OCI-LY3 (cell line): ENCODE data around the gene NKX2-4.
"Not testable (repeated sequence)": the region's sequence is repeated elsewhere in the genome, so short reads cannot be mapped to it uniquely, and the experiment has no call there.

Source experiments
- H2AFZ ChIP-seq: fragments of 200-600, 300-600 bp; shearing (Covaris generic); 2 replicates; pipeline ENCODE4 v1.6.0; 2014; ENCODE audit warnings: antibody characterized with exemption, low read depth, low read length
- H3K27ac ChIP-seq: fragments of 200-600, 300-600 bp; sonication (generic); 2 replicates; pipeline ENCODE4 v1.5.1; 2014; ENCODE audit warnings: mild to moderate bottlenecking, low read length, moderate library complexity, mixed read lengths
- H3K27me3 ChIP-seq: fragments of 200-600, 300-600 bp; sonication (generic); 2 replicates; pipeline ENCODE4 v1.6.1; 2014; ENCODE audit warnings: low read depth, low read length, mixed read lengths
- H3K36me3 ChIP-seq: fragments of 200-600, 300-600 bp; sonication (generic); replicated peaks from 2 replicates; pipeline ENCODE3; 2014; ENCODE audit warnings: low read depth, low read length, mixed read lengths
- H3K4me1 ChIP-seq: fragments of 300-600, 200-600 bp; sonication (generic); 2 replicates; pipeline ENCODE4 v1.6.1; 2014; ENCODE audit warnings: low read length, mixed read lengths
- H3K4me2 ChIP-seq: fragments of 200-600, 300-600 bp; sonication (generic); 2 replicates; pipeline ENCODE4 v1.6.1; 2014; ENCODE audit warnings: low read length, mixed read lengths
- H3K4me3 ChIP-seq: fragments of 300-600, 200-600 bp; sonication (generic); 2 replicates; pipeline ENCODE4 v1.5.1; 2014; ENCODE audit warnings: antibody characterized with exemption, mild to moderate bottlenecking, low read length, moderate library complexity
- H3K79me2 ChIP-seq: fragments of 300-600, 200-600 bp; shearing (Covaris generic); 2 replicates; pipeline ENCODE4 v1.6.1; 2014; ENCODE audit warnings: mild to moderate bottlenecking, low read length, mixed read lengths
- H3K9ac ChIP-seq: fragments of 300-600, 200-600 bp; shearing (Covaris generic); 2 replicates; pipeline ENCODE4 v1.6.0; 2014; ENCODE audit warnings: mild to moderate bottlenecking, low read length, moderate library complexity
- H3K9me3 ChIP-seq: fragments of 200-600, 300-600 bp; shearing (Covaris generic); 2 replicates; pipeline ENCODE4 v1.6.1; 2014; ENCODE audit warnings: low read length, mixed read lengths; ENCODE audit not compliant: insufficient read depth
- H4K20me1 ChIP-seq: fragments of 200-600, 300-600 bp; sonication (generic); 2 replicates; pipeline ENCODE4 v1.6.1; 2016; ENCODE audit warnings: low read length, mixed read lengths; ENCODE audit not compliant: insufficient read depth
- CTCF ChIP-seq: fragments of 200-600, 300-600 bp; sonication (generic); IDR thresholded peaks from 2 replicates; pipeline ENCODE4 v1.5.1; 2014; ENCODE audit warnings: antibody characterized with exemption, low read length, low read depth
- EZH2phosphoT487 ChIP-seq: fragments of 200-600 bp; shearing (Covaris generic); IDR thresholded peaks from 2 replicates; pipeline ENCODE4 v1.6.1; 2018; ENCODE audit warnings: antibody characterized with exemption, mixed run types, low read depth

NKX2-4 gene

GRCh38 chr20:21424846-21425245, 27.5 kb upstream of the NKX2-4 start:
- H3K4me2 ChIP-seq, result no peak overlapping the region
- H4K20me1 ChIP-seq, result no peaks in the 10 kb centered on the region
- no peak for TF ChIP-seq EZH2phosphoT487
- no peak for TF ChIP-seq CTCF
- H3K79me2 ChIP-seq, result no peaks in the 10 kb centered on the region
- H3K36me3 ChIP-seq, result no peaks in the 10 kb centered on the region
- no peak overlapping the region for H2AFZ ChIP-seq
- no peaks in the 10 kb centered on the region; the same call in 1 of the 2 replicates for H3K27me3 ChIP-seq
- no peaks in the 10 kb centered on the region for H3K4me1 ChIP-seq
- no peak overlapping the region for H3K27ac ChIP-seq
- no peak overlapping the region for H3K9ac ChIP-seq
- H3K9me3 ChIP-seq, result peaks cover 15% of the 10 kb centered on the region; the same call in 1 of the 2 replicates
- H3K4me3 ChIP-seq, result no peak overlapping the region

DNA sequence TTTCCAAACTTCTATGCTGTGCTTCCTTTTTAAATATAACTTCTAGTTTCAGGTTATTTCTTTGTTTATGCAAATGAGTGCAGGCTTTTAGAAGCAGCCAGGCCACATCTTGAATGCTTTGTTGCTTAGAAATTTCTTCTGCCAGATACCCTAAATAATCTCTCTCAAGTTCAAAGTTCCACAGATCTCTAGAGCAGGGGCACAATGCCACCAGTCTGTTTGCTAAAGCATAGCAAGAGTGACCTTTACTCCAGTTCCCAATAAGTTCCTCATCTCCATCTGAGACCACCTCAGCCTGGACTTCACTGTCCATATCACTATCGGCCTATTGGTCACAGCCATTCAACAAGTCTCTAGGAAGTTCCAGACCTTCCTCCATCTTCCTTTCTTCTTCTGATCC, 26.4 kb upstream of the NKX2-4 start:
- not testable (repeated sequence) for H2AFZ ChIP-seq, H3K4me3 ChIP-seq, H3K36me3 ChIP-seq, H3K9ac ChIP-seq, H3K27me3 ChIP-seq, H3K4me1 ChIP-seq, H4K20me1 ChIP-seq, H3K79me2 ChIP-seq, H3K27ac ChIP-seq, H3K4me2 ChIP-seq
- peaks cover 15% of the 10 kb centered on the region; the same call in 1 of the 2 replicates for H3K9me3 ChIP-seq

DNA sequence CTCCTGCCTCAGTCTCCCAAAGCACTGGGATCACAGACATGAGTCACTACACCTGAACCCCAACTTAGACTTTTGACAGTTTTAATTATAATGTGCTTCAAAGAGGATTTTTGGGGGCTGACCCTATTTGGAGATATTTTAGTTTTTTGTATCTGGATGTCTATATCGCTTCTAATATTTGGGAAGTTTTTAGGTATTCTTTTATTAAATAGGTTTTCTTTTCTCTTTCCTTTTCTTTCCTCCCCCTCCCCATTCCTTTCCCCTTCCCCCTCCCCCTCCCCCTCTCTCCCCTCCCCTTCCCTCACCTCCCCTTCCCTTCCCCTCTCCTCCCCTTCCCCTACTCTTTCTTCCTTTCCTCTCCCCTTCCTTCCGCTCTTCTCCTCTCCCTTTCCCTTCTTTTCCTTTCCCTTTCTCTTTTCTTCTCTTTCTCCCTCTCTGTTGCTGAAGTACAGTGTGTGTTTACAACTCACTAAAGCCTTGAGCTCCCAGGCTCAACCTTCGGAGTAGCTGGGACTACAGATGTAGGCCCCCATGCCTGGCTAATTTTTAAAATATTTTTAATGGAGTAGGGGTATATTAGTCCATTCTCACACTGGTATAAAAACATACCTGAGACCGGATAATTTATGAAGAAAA, 24.4 kb upstream of the NKX2-4 start:
- no peak overlapping the region for H3K27ac ChIP-seq
- TF ChIP-seq CTCF (no peak), EZH2phosphoT487 (no peak)
- H3K27me3 ChIP-seq, result no peaks in the 10 kb centered on the region
- H2AFZ ChIP-seq, result no peak overlapping the region
- no peak overlapping the region for H3K9ac ChIP-seq
- H3K79me2 ChIP-seq, result no peaks in the 10 kb centered on the region
- no peaks in the 10 kb centered on the region for H3K4me1 ChIP-seq
- H3K9me3 ChIP-seq, result peaks cover 15% of the 10 kb centered on the region; the same call in 1 of the 2 replicates
- no peaks in the 10 kb centered on the region for H4K20me1 ChIP-seq
- H3K36me3 ChIP-seq, result no peaks in the 10 kb centered on the region
- H3K4me2 ChIP-seq, result no peak overlapping the region
- no peak overlapping the region for H3K4me3 ChIP-seq

GRCh38 chr20:21419147-21419546, 21.8 kb upstream of the NKX2-4 start:
- not testable (repeated sequence) for H3K27me3 ChIP-seq, H3K36me3 ChIP-seq, H3K27ac ChIP-seq, H3K4me2 ChIP-seq, H3K79me2 ChIP-seq, H4K20me1 ChIP-seq, H3K9me3 ChIP-seq, H3K4me1 ChIP-seq, H3K4me3 ChIP-seq, H3K9ac ChIP-seq, H2AFZ ChIP-seq

DNA sequence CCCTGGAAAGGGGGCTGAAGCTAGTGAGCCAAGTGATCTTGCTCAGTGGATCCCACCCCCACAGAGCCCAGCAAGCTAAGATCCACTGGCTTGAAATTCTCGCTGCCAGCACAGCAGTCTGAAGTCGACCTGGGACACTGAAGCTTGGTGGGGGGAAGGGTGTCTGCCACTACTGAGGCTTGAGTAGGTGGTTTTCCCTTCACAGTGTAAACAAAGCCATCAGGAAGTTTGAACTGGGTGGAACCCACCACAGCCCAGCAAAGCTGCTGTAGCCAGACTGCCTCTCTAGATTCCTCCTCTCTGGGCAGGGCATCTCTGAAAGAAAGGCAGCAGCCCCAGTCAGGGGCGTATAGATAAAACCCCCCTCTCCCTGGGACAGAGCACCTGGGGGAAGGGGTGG, 16.7 kb upstream of the NKX2-4 start:
- H3K36me3 ChIP-seq, H3K9me3 ChIP-seq, H2AFZ ChIP-seq, H3K27ac ChIP-seq, H3K4me3 ChIP-seq, H3K4me1 ChIP-seq, H3K9ac ChIP-seq, H4K20me1 ChIP-seq, H3K79me2 ChIP-seq, H3K4me2 ChIP-seq: not testable (repeated sequence)
- H3K27me3 ChIP-seq, result peaks cover 17% of the 10 kb centered on the region
